Measurements from ENCODE around the gene MBTPS2. TPM values are rescaled to one million over a fixed set of nuclear protein-coding genes. Genes with fewer than 3 reads are reported as not detected.
"Not testable (repeated sequence)": the region's sequence is repeated elsewhere in the genome, so short reads cannot be mapped to it uniquely, and the experiment has no call there.

Gene MBTPS2
- total RNA-seq, 1 experiment from 2014 or later, result 23.2 TPM

GRCh38 chrX:21813612-21814368 is 25.6 kb upstream of the MBTPS2 start:
- no peaks in the 10 kb centered on the region for H3K9me3 ChIP-seq (ENCODE audit: low read depth, low read length, poor library complexity, severe bottlenecking)
- BruUV-seq (replicated peaks), result no TSS peak
- intact Hi-C loops (cut with micrococcal nuclease; ENCODE audit: unreplicated experiment), result no loop called here
- H3K27me3 ChIP-seq (replicated peaks; ENCODE audit: insufficient read depth, low read depth, low read length, poor library complexity), result no peaks in the 10 kb centered on the region
- TF ChIP-seq CTCF (conservative IDR thresholded peaks at IDR 0.05; ENCODE audit: low read depth, low read length), result no peak
- no peak for TF ChIP-seq EZH2 (IDR thresholded peaks at IDR 0.05; ENCODE audit: borderline replicate concordance, low read depth, low read length, poor library complexity, severe bottlenecking)
- H3K27ac ChIP-seq (ENCODE audit: low read depth, low read length, poor library complexity, severe bottlenecking), result no peak overlapping the region
- H3K36me3 ChIP-seq (ENCODE audit: insufficient read depth, low read length, poor library complexity, severe bottlenecking), result no peaks in the 10 kb centered on the region
- DNase-seq (ENCODE audit: low spot score), result no peak
- no peaks in the 10 kb centered on the region for H3K4me1 ChIP-seq (ENCODE audit: insufficient read depth, low read length, poor library complexity, severe bottlenecking)
- POLR2A ChIA-PET (ENCODE audit: low non-redundant PET), result no interaction called here
- CTCF ChIA-PET, result no interaction called here
- H3K4me3 ChIP-seq (ENCODE audit: low read depth, low read length, poor library complexity, severe bottlenecking), result no peak overlapping the region

DNA sequence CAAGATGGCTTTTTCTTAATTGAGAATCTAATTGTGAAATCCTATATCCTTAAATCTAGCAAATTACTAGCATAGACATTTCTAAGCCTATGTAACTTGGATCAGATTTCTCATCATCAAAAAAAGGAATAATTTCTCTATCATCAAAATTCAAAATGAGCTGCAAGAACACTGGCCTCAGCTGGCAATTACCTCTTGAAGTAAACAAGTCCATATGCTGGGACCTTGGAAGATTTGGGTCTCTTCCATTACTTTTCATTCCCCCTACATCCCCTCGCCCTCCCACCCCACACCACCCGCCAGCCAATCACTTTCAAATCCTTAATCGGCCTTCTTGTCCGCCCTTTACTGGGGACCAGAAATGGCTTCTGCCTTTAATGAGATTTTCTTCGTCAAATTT is 23.3 kb upstream of the MBTPS2 start:
- POLR2A ChIA-PET (ENCODE audit: low non-redundant PET), result no interaction called here
- Histone ChIP-seq H3K27ac (ENCODE audit: low read depth, low read length, poor library complexity, severe bottlenecking) (no peak overlapping the region), H3K4me1 (ENCODE audit: insufficient read depth, low read length, poor library complexity, severe bottlenecking) (no peaks in the 10 kb centered on the region), H3K27me3 (replicated peaks; ENCODE audit: insufficient read depth, low read depth, low read length, poor library complexity) (no peaks in the 10 kb centered on the region), H3K36me3 (ENCODE audit: insufficient read depth, low read length, poor library complexity, severe bottlenecking) (no peaks in the 10 kb centered on the region), H3K9me3 (ENCODE audit: low read depth, low read length, poor library complexity, severe bottlenecking) (no peaks in the 10 kb centered on the region), H3K4me3 (ENCODE audit: low read depth, low read length, poor library complexity, severe bottlenecking) (no peak overlapping the region)
- no peak for DNase-seq (ENCODE audit: low spot score)
- no peak for TF ChIP-seq CTCF (conservative IDR thresholded peaks at IDR 0.05; ENCODE audit: low read depth, low read length)
- TF ChIP-seq EZH2 (IDR thresholded peaks at IDR 0.05; ENCODE audit: borderline replicate concordance, low read depth, low read length, poor library complexity, severe bottlenecking), result no peak
- intact Hi-C loops (cut with micrococcal nuclease; ENCODE audit: unreplicated experiment), result no loop called here
- BruUV-seq (replicated peaks), result no TSS peak
- CTCF ChIA-PET, result no interaction called here

DNA sequence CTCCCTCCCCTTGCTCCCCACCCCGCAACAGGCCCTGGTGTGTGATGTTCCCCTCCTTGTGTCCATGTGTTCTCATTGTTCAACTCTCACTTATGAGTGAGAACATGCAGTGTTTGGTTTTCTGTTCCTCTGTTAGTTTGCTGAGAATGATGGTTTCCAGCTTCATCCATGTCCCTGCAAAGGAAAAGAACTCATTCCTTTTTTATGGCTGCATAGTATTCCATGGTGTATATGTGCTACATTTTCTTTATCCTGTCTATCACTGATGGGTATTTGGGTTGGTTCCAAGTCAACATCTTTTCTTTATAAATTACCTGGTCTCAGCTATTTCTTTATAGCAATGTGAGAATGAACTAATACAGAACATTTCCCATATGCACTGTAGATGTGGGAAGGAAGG is 19.2 kb upstream of the MBTPS2 start:
- H3K9me3 ChIP-seq (ENCODE audit: low read depth, low read length, poor library complexity, severe bottlenecking); H3K27ac ChIP-seq (ENCODE audit: low read depth, low read length, poor library complexity, severe bottlenecking); H3K4me3 ChIP-seq (ENCODE audit: low read depth, low read length, poor library complexity, severe bottlenecking); H3K27me3 ChIP-seq (replicated peaks; ENCODE audit: insufficient read depth, low read depth, low read length, poor library complexity); BruUV-seq (replicated peaks); DNase-seq (ENCODE audit: low spot score); H3K4me1 ChIP-seq (ENCODE audit: insufficient read depth, low read length, poor library complexity, severe bottlenecking); H3K36me3 ChIP-seq (ENCODE audit: insufficient read depth, low read length, poor library complexity, severe bottlenecking); intact Hi-C loops (cut with micrococcal nuclease; ENCODE audit: unreplicated experiment); CTCF ChIA-PET; POLR2A ChIA-PET (ENCODE audit: low non-redundant PET): not testable (repeated sequence)

- H3K27ac ChIP-seq (ENCODE audit: low read depth, low read length, poor library complexity, severe bottlenecking), result no peak overlapping the region
- no peak overlapping the region for H3K4me3 ChIP-seq (ENCODE audit: low read depth, low read length, poor library complexity, severe bottlenecking)
- no TSS peak for BruUV-seq (replicated peaks)
- CTCF ChIA-PET, result no interaction called here
- intact Hi-C loops (cut with micrococcal nuclease; ENCODE audit: unreplicated experiment), result no loop called here
- POLR2A ChIA-PET (ENCODE audit: low non-redundant PET), result no interaction called here
- no peaks in the 10 kb centered on the region for H3K4me1 ChIP-seq (ENCODE audit: insufficient read depth, low read length, poor library complexity, severe bottlenecking)
- DNase-seq (ENCODE audit: low spot score), result no peak
- no peaks in the 10 kb centered on the region for H3K27me3 ChIP-seq (replicated peaks; ENCODE audit: insufficient read depth, low read depth, low read length, poor library complexity)
- H3K36me3 ChIP-seq (ENCODE audit: insufficient read depth, low read length, poor library complexity, severe bottlenecking), result no peaks in the 10 kb centered on the region
- no peaks in the 10 kb centered on the region for H3K9me3 ChIP-seq (ENCODE audit: low read depth, low read length, poor library complexity, severe bottlenecking)
- TF ChIP-seq EZH2 (IDR thresholded peaks at IDR 0.05; ENCODE audit: borderline replicate concordance, low read depth, low read length, poor library complexity, severe bottlenecking) (no peak), CTCF (conservative IDR thresholded peaks at IDR 0.05; ENCODE audit: low read depth, low read length) (no peak)
Measured at GRCh38 chrX:21821875-21822274, 17.5 kb upstream of the MBTPS2 start.
